Esophagus squamous epithelium (tissue), 5 donors: ENCODE results near the gene MNS1. TPM values are rescaled to one million over a fixed set of nuclear protein-coding genes. Genes with fewer than 3 reads are reported as not detected.
A peak's percentile ranks its signal among the peaks of the same experiment; 100 is the strongest.

ENCODE experiments used
- DNase-seq: peaks from one replicate; lab custom pipeline; 2025; lab: John Stamatoyannopoulos, UW
- H3K27ac ChIP-seq, 4 donors: fragments of 200-600 bp; sonication (generic); one replicate each; pipeline ENCODE4 v1.5.1; 2016 to 2019; ENCODE audit warnings: mild to moderate bottlenecking in 1 of 4
- H3K27me3 ChIP-seq, 4 donors: fragments of 200-600 bp; sonication (generic); 1 replicate in 3 of 4; 2 replicates in 1 of 4; pipeline versions ENCODE4 v1.5.1 to v1.6.0; 2017 to 2021; ENCODE audit warnings: antibody characterized with exemption in 1 of 4
- H3K36me3 ChIP-seq, 3 donors: fragments of 200-600 bp; sonication (generic); one replicate each; pipeline ENCODE4 v1.5.1; 2016 to 2019
- H3K4me1 ChIP-seq, 3 donors: fragments of 200-600 bp; sonication (generic); one replicate each; pipeline ENCODE4 v1.5.1; 2017 to 2019
- H3K4me3 ChIP-seq, 4 donors: fragments of 200-600 bp; sonication (generic); 1 replicate in 3 of 4; 2 replicates in 1 of 4; pipeline ENCODE4 v1.5.1; 2016 to 2019; ENCODE audit warnings: mild to moderate bottlenecking in 2 of 4, moderate library complexity in 1 of 4
- H3K9me3 ChIP-seq, 3 donors: fragments of 200-600 bp; sonication (generic); one replicate each; pipeline ENCODE4 v1.5.1; 2016 to 2019
- CTCF ChIP-seq, 6 experiments: fragments of 450-650 bp in 4 of 6; fragments of 200-600 bp in 2 of 6; sonication (generic) in 2 of 6; IDR thresholded peaks; one replicate each; pipeline ENCODE4 v1.5.1; 2016 to 2019; ENCODE audit warnings: antibody characterized with exemption in 6 of 6, mild to moderate bottlenecking in 4 of 6, moderate library complexity in 4 of 6
- POLR2A ChIP-seq, 4 donors: fragments of 450-650 bp; IDR thresholded peaks; one replicate each; pipeline ENCODE4 v1.6.1; 2017; ENCODE audit warnings: antibody characterized with exemption in 4 of 4, mild to moderate bottlenecking in 4 of 4, moderate library complexity in 3 of 4
- WGBS, 2 donors: methylation state at CpG; one replicate each; pipeline ENCODE4 v1.1.5; 2018; 5-methylcytosine and 5-hydroxymethylcytosine counted together
- intact Hi-C: fragments of 100-400 bp; cut with DNase I; formaldehyde crosslinking; loops from one replicate; pipeline ENCODE4 v1.15.0; 2022
- total RNA-seq, 4 donors: library from RNA; depleted of rRNA; stranded (reverse); fragments of >200 nt; gene quantifications; one replicate each; pipeline ENCODE4 v1.1.0, GENCODE V29; 2016
- donor health status: DM: yes; HTN: yes; CAD: no.

MNS1 gene
- 1 to 10 TPM in 2 of 4 donors, under 1 TPM in 2; 0.57 to 1.1 (median 0.98) TPM for total RNA-seq

GRCh38 chr15:56464893-56465520, at the start of gene MNS1:
Gene MNS1, minus strand, starts transcription at chr15:56465137. Its CDS starts 165 bp downstream, at chr15:56464972.
- Histone ChIP-seq H3K4me3 (peak within 1 kb of the TSS; percentile 42 to 80 (median 66)), H3K27ac (peak within 1 kb of the TSS in 3 of 4 donors; percentile 0 to 49 (median 44)), H3K27me3 (no peaks in the 10 kb centered on the region), H3K36me3 (no peaks in the 10 kb centered on the region), H3K9me3 (no peaks in the 10 kb centered on the region), H3K4me1 (peaks cover 0 to 20% (median 5%) of the 10 kb centered on the region in 3 donors)
- WGBS, 2 donors = 0 to 4% methylated on average over 8 to 14 of the region's 38 CpGs
- peak; percentile 48 for DNase-seq
- intact Hi-C loops = no loop called here
- no peak for TF ChIP-seq POLR2A (IDR thresholded peaks at IDR 0.05)
- TF ChIP-seq CTCF (IDR thresholded peaks at IDR 0.05) = no peak

- TF ChIP-seq POLR2A (IDR thresholded peaks at IDR 0.05) (no peak), CTCF (IDR thresholded peaks at IDR 0.05) (peak; percentile 41 to 66 (median 56))
- intact Hi-C loops = loop anchor here (10.0 kb wide), 1 partner anchor 808 kb away; no protein-coding TSS in a partner anchor
- Histone ChIP-seq H3K9me3 (no peaks in the 10 kb centered on the region), H3K27me3 (no peaks in the 10 kb centered on the region), H3K36me3 (no peaks in the 10 kb centered on the region), H3K4me1 (peaks cover 0 to 5% (median 0%) of the 10 kb centered on the region in 3 donors), H3K4me3 (peak overlapping the region in 1 of 4 donors; percentile 35), H3K27ac (no peak overlapping the region)
- DNase-seq = no peak
- 23 to 27% methylated on average over 7 of the region's 7 CpGs for WGBS, 2 donors
These were observed 31.7 kb upstream of the MNS1 start for GRCh38 chr15:56496635-56497034.

GRCh38 chr15:56495533-56495932, 30.6 kb upstream of the MNS1 start:
- no peaks in the 10 kb centered on the region for H3K27me3 ChIP-seq
- WGBS, 2 donors = 46 to 70% methylated on average over 3 of the region's 3 CpGs
- no peaks in the 10 kb centered on the region for H3K36me3 ChIP-seq
- no peak overlapping the region for H3K27ac ChIP-seq
- DNase-seq = no peak
- intact Hi-C loops = loop anchor here (10.0 kb wide), 1 partner anchor 809 kb away; no protein-coding TSS in a partner anchor
- H3K4me1 ChIP-seq = peaks cover 0 to 5% (median 0%) of the 10 kb centered on the region in 3 donors
- TF ChIP-seq POLR2A (IDR thresholded peaks at IDR 0.05) (no peak), CTCF (IDR thresholded peaks at IDR 0.05) (no peak)
- no peaks in the 10 kb centered on the region for H3K9me3 ChIP-seq
- H3K4me3 ChIP-seq = no peak overlapping the region

- Histone ChIP-seq H3K36me3 (no peaks in the 10 kb centered on the region), H3K27ac (peak overlapping the region in 1 of 4 donors; percentile 27), H3K4me3 (no peak overlapping the region), H3K27me3 (no peaks in the 10 kb centered on the region), H3K9me3 (no peaks in the 10 kb centered on the region), H3K4me1 (peaks cover 0 to 5% (median 0%) of the 10 kb centered on the region in 3 donors)
- WGBS, 2 donors = 36 to 40% methylated on average over 3 of the region's 3 CpGs
- TF ChIP-seq CTCF (IDR thresholded peaks at IDR 0.05) (no peak), POLR2A (IDR thresholded peaks at IDR 0.05) (no peak)
- DNase-seq = no peak
- intact Hi-C loops = loop anchor here (10.0 kb wide), 1 partner anchor 810 kb away; no protein-coding TSS in a partner anchor
These were observed 30.1 kb upstream of the MNS1 start for GRCh38 chr15:56495053-56495452.
